DND-41 (cell line): ENCODE results near the gene ERMAP.

Experiments
- CTCF ChIP-seq: IDR thresholded peaks from 2 replicates; pipeline ENCODE4 v1.5.1; 2012; ENCODE audit warnings: borderline replicate concordance, low read length, moderate library complexity, mild to moderate bottlenecking; ENCODE audit not compliant: poor library complexity, severe bottlenecking; ENCODE audit errors: extremely low read depth
- EZH2 ChIP-seq: IDR thresholded peaks from 3 replicates; pipeline ENCODE4 v1.6.1; 2012; ENCODE audit warnings: borderline replicate concordance, low read depth, mild to moderate bottlenecking, moderate library complexity, low read length, inconsistent platforms; ENCODE audit not compliant: severe bottlenecking

- no peak for TF ChIP-seq CTCF
- TF ChIP-seq EZH2, result no peak
Observed at GRCh38 chr1:42779725-42780124, 37.2 kb upstream of the ERMAP start.
